Stomach (tissue), 9 donors: Measurements from ENCODE around the gene TMEM17. TPM values are rescaled to one million over a fixed set of nuclear protein-coding genes. Genes with fewer than 3 reads are reported as not detected.
A peak's percentile ranks its signal among the peaks of the same experiment; 100 is the strongest.
"Not testable (repeated sequence)": the region's sequence is repeated elsewhere in the genome, so short reads cannot be mapped to it uniquely, and the experiment has no call there.

ENCODE experiments used
- DNase-seq, 2 donors: peaks; one replicate each; pipeline versions ENCODE4 v3.0.0 to v3.0.0-alpha.2; 2013 to 2019
- H3K27ac ChIP-seq, 5 donors: fragments of 200-600 bp in 4 of 5; sonication (generic) in 4 of 5; one replicate each; pipeline ENCODE4 v1.5.1; 2013 to 2019; ENCODE audit warnings: mild to moderate bottlenecking in 1 of 5, moderate library complexity in 1 of 5
- H3K27me3 ChIP-seq, 3 donors: fragments of 200-600 bp; sonication (generic); one replicate each; pipeline ENCODE4 v1.5.1; 2017 to 2019; ENCODE audit warnings: mixed run types in 1 of 3
- H3K36me3 ChIP-seq, 4 donors: fragments of 200-600 bp; sonication (generic); 1 replicate in 3 of 4; 2 replicates in 1 of 4; pipeline ENCODE4 v1.5.1; 2016 to 2019
- H3K4me1 ChIP-seq, 4 donors: fragments of 200-600 bp; sonication (generic); one replicate each; pipeline ENCODE4 v1.5.1; 2016 to 2019
- H3K4me3 ChIP-seq, 4 donors: fragments of 200-600 bp; sonication (generic) in 3 of 4; one replicate each; pipeline ENCODE4 v1.5.1; 2016 to 2019; ENCODE audit warnings: mild to moderate bottlenecking in 1 of 4
- H3K9me3 ChIP-seq, 4 donors: fragments of 200-600 bp; sonication (generic); one replicate each; pipeline ENCODE4 v1.5.1; 2016 to 2019
- CTCF ChIP-seq, 7 experiments: fragments of 450-650 bp in 4 of 7; fragments of 200-600 bp in 3 of 7; sonication (generic) in 3 of 7; IDR thresholded peaks; one replicate each; pipeline ENCODE4 v1.5.1; 2016 to 2019; ENCODE audit warnings: antibody characterized with exemption in 7 of 7, control low read depth in 2 of 7, mild to moderate bottlenecking in 1 of 7
- EP300 ChIP-seq: sonication (generic); formaldehyde crosslinking; IDR thresholded peaks from one replicate; pipeline ENCODE4 v1.6.1; 2017; ENCODE audit warnings: antibody characterized with exemption
- POLR2A ChIP-seq, 4 donors: fragments of 450-650 bp; IDR thresholded peaks; one replicate each; pipeline ENCODE4 v1.6.1; 2016; ENCODE audit warnings: antibody characterized with exemption in 4 of 4, control low read depth in 2 of 4, mild to moderate bottlenecking in 1 of 4, moderate library complexity in 1 of 4
- POLR2AphosphoS5 ChIP-seq, 3 donors: sonication (generic); formaldehyde crosslinking; IDR thresholded peaks; one replicate each; pipeline ENCODE4 v1.6.1; 2016; ENCODE audit warnings: antibody characterized with exemption in 3 of 3
- WGBS, 5 donors: extraction: QIAGEN DNeasy Blood & Tissue Kit in 3 of 5; methylation state at CpG; one replicate each; pipeline versions ENCODE4 v1.1.5 to v1.1.7; 2013 to 2018; 5-methylcytosine and 5-hydroxymethylcytosine counted together
- intact Hi-C: fragments of 100-400 bp; cut with DNase I; formaldehyde crosslinking; loops from one replicate; pipeline ENCODE4 v1.15.1; 2023; ENCODE audit warnings: low total_unique reads
- polyA plus RNA-seq, 3 donors: library from polyadenylated mRNA; stranded (reverse); fragments of 200-250 nt; gene quantifications; one replicate each; pipeline ENCODE4 v1.2.3, GENCODE V29; 2013
- total RNA-seq, 5 donors: library from RNA; depleted of rRNA; stranded (reverse); fragments of >200 nt; gene quantifications; one replicate each; pipeline versions ENCODE4 v1.1.0 to v1.2.3, GENCODE V29; 2014 to 2016
- donor health status: healthy with polysubstance abuse.
- donor health status: Bipolar disorder and iron deficiency.
- donor health status: healthy.

The TMEM17 gene
- total and polyA plus RNA-seq, 8 donors: 0.87 to 2.2 (median 1.2) TPM; not detected in 3

DNA sequence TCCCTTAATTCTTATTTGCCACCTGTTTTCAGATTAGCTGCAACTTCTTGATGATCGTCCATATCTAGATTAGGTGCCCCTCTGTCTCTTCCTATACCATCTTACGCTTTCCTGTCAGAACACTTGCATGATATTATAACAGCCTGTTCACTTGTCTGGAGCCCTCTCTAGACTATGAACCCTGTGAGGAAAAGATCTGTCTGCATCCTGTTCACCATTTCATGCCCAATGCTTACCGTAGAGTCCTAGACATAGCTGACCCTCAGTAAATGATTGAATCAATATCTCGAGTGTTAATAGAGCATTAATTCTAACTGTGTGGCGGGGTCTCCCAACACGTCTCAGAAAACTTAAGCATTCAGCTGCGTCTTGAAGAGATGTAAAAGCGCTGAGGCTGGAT is 31.8 kb upstream of the TMEM17 start:
- Histone ChIP-seq H3K36me3 (no peaks in the 10 kb centered on the region), H3K4me1 (peaks cover 3 to 34% (median 18%) of the 10 kb centered on the region in 4 donors), H3K27ac (no peak overlapping the region), H3K9me3 (peaks cover 0 to 5% (median 0%) of the 10 kb centered on the region in 4 donors), H3K27me3 (no peaks in the 10 kb centered on the region), H3K4me3 (no peak overlapping the region)
- TF ChIP-seq POLR2A (IDR thresholded peaks at IDR 0.05) (no peak), POLR2AphosphoS5 (IDR thresholded peaks at IDR 0.05) (no peak), CTCF (IDR thresholded peaks at IDR 0.05) (no peak), EP300 (no peak)
- 85 to 92% (median 89%) methylated on average over 8 of the region's 8 CpGs for WGBS, 5 donors
- no peak for DNase-seq
- intact Hi-C loops: no loop called here

GRCh38 chr2:62536873-62537547 is 31.0 kb upstream of the TMEM17 start:
- no peak overlapping the region for H3K27ac ChIP-seq
- H3K36me3 ChIP-seq: no peaks in the 10 kb centered on the region
- H3K4me3 ChIP-seq: no peak overlapping the region
- TF ChIP-seq CTCF (IDR thresholded peaks at IDR 0.05) (no peak), EP300 (no peak), POLR2A (IDR thresholded peaks at IDR 0.05) (no peak), POLR2AphosphoS5 (IDR thresholded peaks at IDR 0.05) (no peak)
- peak in 1 of 2 donors; percentile 42 for DNase-seq
- H3K4me1 ChIP-seq: peaks cover 3 to 33% (median 18%) of the 10 kb centered on the region in 4 donors
- peaks cover 0 to 5% (median 0%) of the 10 kb centered on the region in 4 donors for H3K9me3 ChIP-seq
- no peaks in the 10 kb centered on the region for H3K27me3 ChIP-seq
- WGBS, 5 donors: 50 to 70% (median 60%) methylated on average over 7 of the region's 7 CpGs
- intact Hi-C loops: no loop called here

DNA sequence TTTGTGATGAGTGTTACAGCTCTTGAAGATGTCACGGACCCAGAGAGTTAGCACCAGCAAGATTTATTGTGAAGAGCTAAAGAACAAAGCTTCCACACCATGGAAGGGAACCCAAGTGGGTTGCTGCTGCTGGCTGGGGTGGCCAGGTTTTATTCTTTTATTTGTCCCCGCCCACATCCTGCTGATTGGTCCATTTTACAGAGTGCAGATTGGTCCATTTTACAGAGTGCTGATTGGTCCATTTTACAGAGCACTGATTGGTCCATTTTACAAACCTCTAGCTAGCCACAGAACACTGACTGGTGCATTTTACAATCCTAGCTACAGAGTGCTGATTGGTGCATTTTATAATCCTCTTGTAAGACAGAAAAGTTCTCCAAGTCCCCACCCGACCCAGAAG is 29.5 kb upstream of the TMEM17 start:
- H3K27ac ChIP-seq, H3K27me3 ChIP-seq, H3K36me3 ChIP-seq, H3K9me3 ChIP-seq, intact Hi-C loops, DNase-seq, H3K4me3 ChIP-seq: not testable (repeated sequence)
- 73 to 90% (median 86%) methylated on average over 3 of the region's 3 CpGs for WGBS, 5 donors
- peaks cover 3 to 19% (median 11%) of the 10 kb centered on the region in 4 donors for H3K4me1 ChIP-seq

- WGBS, 5 donors: 90 to 100% (median 96%) methylated on average over 1 to 7 of the region's 7 CpGs
- no peak for DNase-seq
- peaks cover 0 to 5% (median 0%) of the 10 kb centered on the region in 4 donors for H3K9me3 ChIP-seq
- H3K27me3 ChIP-seq: no peaks in the 10 kb centered on the region
- no peak overlapping the region for H3K4me3 ChIP-seq
- no peaks in the 10 kb centered on the region for H3K36me3 ChIP-seq
- peaks cover 0 to 11% (median 4%) of the 10 kb centered on the region in 4 donors for H3K4me1 ChIP-seq
- intact Hi-C loops: no loop called here
- TF ChIP-seq EP300 (no peak), POLR2A (IDR thresholded peaks at IDR 0.05) (no peak)
- no peak overlapping the region for H3K27ac ChIP-seq
These were observed 25.6 kb upstream of the TMEM17 start for GRCh38 chr2:62531594-62531993.

DNA sequence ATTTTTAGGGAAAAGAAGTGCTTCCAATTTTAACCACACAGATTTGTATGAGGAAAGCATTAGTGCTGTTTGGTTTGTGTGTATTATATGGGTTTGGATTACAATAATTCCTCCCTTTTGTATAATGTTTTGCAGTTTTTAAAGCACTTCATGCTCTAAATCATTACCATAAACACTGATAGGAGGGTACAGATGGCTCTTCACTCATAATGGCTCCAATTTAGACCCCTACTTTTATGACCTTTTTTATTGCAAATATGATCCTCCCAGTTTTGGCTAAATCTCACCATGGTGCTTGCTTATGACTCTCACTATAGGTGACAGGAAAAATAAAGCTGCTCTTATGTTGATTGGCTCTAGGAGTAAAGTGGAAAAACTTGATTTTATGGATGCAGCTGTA is 23.8 kb upstream of the TMEM17 start:
- no peak for TF ChIP-seq POLR2AphosphoS5 (IDR thresholded peaks at IDR 0.05)
- TF ChIP-seq CTCF (IDR thresholded peaks at IDR 0.05): no peak
- TF ChIP-seq POLR2A (IDR thresholded peaks at IDR 0.05): no peak
- TF ChIP-seq EP300: no peak
- no peaks in the 10 kb centered on the region for H3K36me3 ChIP-seq
- intact Hi-C loops: no loop called here
- H3K27me3 ChIP-seq: no peaks in the 10 kb centered on the region
- peaks cover 0 to 5% (median 0%) of the 10 kb centered on the region in 4 donors for H3K9me3 ChIP-seq
- peaks cover 0 to 28% (median 13%) of the 10 kb centered on the region in 4 donors for H3K4me1 ChIP-seq
- DNase-seq: no peak
- H3K4me3 ChIP-seq: no peak overlapping the region
- no peak overlapping the region for H3K27ac ChIP-seq
